ENCODE data around the gene MZT2B. TPM values are rescaled to one million over a fixed set of nuclear protein-coding genes. Genes with fewer than 3 reads are reported as not detected.
"Not testable (repeated sequence)": the region's sequence is repeated elsewhere in the genome, so short reads cannot be mapped to it uniquely, and the experiment has no call there.

The MZT2B gene
- total RNA-seq, 1 experiment from 2014 or later, result 341 TPM

DNA sequence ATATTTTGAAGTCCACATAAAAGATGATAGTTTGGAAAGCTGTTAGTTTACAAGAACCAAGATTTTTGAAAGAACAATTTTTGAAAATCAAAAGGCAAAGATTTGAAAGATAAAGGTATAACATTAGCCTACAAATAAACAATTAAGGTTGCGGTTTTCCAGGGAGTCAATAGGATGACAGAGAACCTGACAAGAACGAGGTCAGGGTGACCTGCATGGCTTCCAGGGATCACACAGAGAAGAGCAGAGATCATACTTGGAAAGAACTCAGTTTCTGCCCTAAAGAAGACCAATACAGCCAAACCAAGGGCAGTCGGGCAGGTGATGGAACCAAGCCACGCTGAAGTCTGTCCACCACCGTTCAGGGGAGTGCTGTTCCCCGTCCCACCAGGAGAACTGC, 57.5 kb downstream of the MZT2B start:
- H3K27me3 ChIP-seq (replicated peaks; ENCODE audit: insufficient read depth, low read depth, low read length, poor library complexity), result peaks cover 21% of the 10 kb centered on the region
- H3K27ac ChIP-seq (ENCODE audit: low read depth, low read length, poor library complexity, severe bottlenecking); H3K9me3 ChIP-seq (ENCODE audit: low read depth, low read length, poor library complexity, severe bottlenecking); H3K4me1 ChIP-seq (ENCODE audit: insufficient read depth, low read length, poor library complexity, severe bottlenecking); H3K4me3 ChIP-seq (ENCODE audit: low read depth, low read length, poor library complexity, severe bottlenecking); intact Hi-C loops (cut with micrococcal nuclease; ENCODE audit: unreplicated experiment); BruUV-seq (replicated peaks); DNase-seq (ENCODE audit: low spot score); H3K36me3 ChIP-seq (ENCODE audit: insufficient read depth, low read length, poor library complexity, severe bottlenecking); CTCF ChIA-PET; POLR2A ChIA-PET (ENCODE audit: low non-redundant PET): not testable (repeated sequence)

Other genes starting within 250 kb of the MZT2B start
- not detected in 2 replicates for gene RAB6C, start 202.6 kb upstream of the MZT2B start, total RNA-seq (2021)
- not detected in 2 replicates for gene POTEF, start 53.0 kb upstream of the MZT2B start, total RNA-seq (2021)
- gene CCDC74B, start 37.1 kb upstream of the MZT2B start, total RNA-seq (2021), result 3.8 and 6.3 TPM in 2 replicates
- 105 and 108 TPM in 2 replicates for gene SMPD4, start 660 bp upstream of the MZT2B start, total RNA-seq (2021)
- gene TUBA3E, start 16.2 kb downstream of the MZT2B start, total RNA-seq (2021), result not detected in 2 replicates
- gene IMP4, start 160.6 kb downstream of the MZT2B start, total RNA-seq (2021), result 107 and 112 TPM in 2 replicates
- gene PTPN18, start 173.8 kb downstream of the MZT2B start, total RNA-seq (2021), result 3.2 and 6.2 TPM in 2 replicates